ENCODE data around the gene KCNG1. TPM values are rescaled to one million over a fixed set of nuclear protein-coding genes. Genes with fewer than 3 reads are reported as not detected.

The KCNG1 gene
- total and polyA plus RNA-seq, 11 donors: 0.10 to 0.64 (median 0.38) TPM; not detected in 2

DNA sequence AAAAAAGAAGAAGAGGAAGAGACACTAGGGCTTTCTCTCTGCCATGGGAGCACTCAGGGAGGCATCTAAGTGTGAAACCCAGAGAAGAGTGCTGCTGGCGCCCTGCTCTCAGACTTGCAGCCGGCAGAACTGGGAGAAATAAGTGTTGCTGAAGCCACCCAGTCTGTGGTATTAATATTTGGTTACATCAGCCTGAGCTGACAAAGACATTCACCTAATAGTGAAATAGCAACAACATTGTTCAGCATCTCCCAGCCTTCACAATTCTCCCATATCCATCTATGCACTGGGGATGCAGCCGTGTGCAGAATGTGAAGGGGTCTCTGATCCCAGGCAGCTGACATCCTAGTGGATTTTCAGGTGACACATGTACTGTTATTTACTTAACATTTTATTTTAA is 12.0 kb downstream of the KCNG1 start:
- no peak for ATAC-seq
- H3K27ac ChIP-seq: no peak overlapping the region
- no peak for DNase-seq
- no peaks in the 10 kb centered on the region for H3K9me3 ChIP-seq
- H3K36me3 ChIP-seq: no peaks in the 10 kb centered on the region
- intact Hi-C loops (cut with DNase I): no loop called here
- H3K4me3 ChIP-seq: no peak overlapping the region
- no peak for TF ChIP-seq POLR2A (IDR thresholded peaks at IDR 0.05)
- TF ChIP-seq, protein P1, sequence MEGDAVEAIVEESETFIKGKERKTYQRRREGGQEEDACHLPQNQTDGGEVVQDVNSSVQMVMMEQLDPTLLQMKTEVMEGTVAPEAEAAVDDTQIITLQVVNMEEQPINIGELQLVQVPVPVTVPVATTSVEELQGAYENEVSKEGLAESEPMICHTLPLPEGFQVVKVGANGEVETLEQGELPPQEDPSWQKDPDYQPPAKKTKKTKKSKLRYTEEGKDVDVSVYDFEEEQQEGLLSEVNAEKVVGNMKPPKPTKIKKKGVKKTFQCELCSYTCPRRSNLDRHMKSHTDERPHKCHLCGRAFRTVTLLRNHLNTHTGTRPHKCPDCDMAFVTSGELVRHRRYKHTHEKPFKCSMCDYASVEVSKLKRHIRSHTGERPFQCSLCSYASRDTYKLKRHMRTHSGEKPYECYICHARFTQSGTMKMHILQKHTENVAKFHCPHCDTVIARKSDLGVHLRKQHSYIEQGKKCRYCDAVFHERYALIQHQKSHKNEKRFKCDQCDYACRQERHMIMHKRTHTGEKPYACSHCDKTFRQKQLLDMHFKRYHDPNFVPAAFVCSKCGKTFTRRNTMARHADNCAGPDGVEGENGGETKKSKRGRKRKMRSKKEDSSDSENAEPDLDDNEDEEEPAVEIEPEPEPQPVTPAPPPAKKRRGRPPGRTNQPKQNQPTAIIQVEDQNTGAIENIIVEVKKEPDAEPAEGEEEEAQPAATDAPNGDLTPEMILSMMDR (IDR thresholded peaks at IDR 0.05): no peak
- H3K4me1 ChIP-seq: no peaks in the 10 kb centered on the region
- H3K27me3 ChIP-seq: peaks cover 0 to 50% (median 3%) of the 10 kb centered on the region in 9 donors
- 83 to 90% (median 87%) methylated on average over 3 of the region's 3 CpGs for WGBS, 4 donors

DNA sequence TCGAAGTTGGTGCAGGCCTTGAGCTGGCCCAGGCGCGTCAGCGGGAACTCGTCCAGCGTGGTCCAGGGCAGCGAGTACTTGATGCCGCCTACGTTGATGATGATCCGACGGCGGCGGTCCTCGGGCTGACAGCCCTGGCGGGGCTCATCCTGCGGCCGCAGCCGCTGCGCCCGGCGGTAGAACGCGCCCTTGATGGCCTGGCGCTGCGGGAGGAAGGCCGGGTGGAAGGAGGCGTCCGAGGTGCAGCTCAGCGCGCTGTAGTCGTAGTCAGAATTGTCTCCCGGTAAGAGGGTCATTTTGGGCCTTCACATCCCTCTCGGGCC is 12.9 kb downstream of the KCNG1 start:
- TF ChIP-seq, protein P1 (IDR thresholded peaks at IDR 0.05): no peak
- TF ChIP-seq POLR2A (IDR thresholded peaks at IDR 0.05): no peak
- intact Hi-C loops (cut with DNase I): no loop called here
- Histone ChIP-seq H3K4me1 (no peaks in the 10 kb centered on the region), H3K9me3 (no peaks in the 10 kb centered on the region), H3K4me3 (no peak overlapping the region), H3K27me3 (peaks cover 0 to 49% (median 3%) of the 10 kb centered on the region in 9 donors), H3K27ac (no peak overlapping the region), H3K36me3 (no peaks in the 10 kb centered on the region)
- no peak for DNase-seq
- WGBS, 4 donors: 82 to 95% (median 92%) methylated on average over 16 to 33 of the region's 33 CpGs
- no peak for ATAC-seq

DNA sequence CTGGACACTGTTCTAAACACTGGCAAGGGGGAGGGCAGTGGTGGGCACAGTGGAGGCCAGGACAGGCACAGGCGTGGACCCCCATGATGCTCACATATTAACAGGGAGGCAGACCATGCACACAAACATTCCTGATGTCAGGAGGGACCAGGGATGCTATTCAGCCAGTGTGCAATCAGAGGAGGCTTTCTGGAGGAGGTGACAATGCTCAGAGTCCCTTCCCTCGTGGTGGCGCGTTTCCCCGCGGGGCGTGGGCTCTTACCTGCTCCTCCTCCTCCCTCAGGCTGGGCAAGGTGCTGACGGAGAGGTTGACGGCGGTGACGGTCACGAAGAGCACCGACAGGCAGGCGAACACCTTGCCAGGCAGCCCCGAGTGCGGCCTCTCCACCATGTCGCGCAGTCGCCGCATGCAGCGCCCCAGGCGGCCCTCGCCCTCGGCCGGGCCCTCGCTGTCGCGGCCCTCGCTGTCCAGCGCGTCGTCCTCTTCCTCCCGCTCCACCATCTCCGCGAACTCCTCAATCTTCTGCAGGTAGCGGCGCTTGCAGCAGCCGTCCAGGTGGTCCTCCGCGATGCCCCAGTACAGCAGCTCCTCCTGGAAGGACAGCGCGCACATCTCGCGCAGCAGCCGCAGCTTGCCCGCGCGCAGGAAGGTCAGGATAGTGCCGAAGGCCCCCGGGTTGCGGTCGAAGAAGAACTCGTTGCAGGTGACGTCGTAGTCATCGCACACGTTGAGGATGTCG is 13.4 kb downstream of the KCNG1 start:
- Histone ChIP-seq H3K4me1 (no peaks in the 10 kb centered on the region), H3K27me3 (peaks cover 0 to 44% (median 3%) of the 10 kb centered on the region in 9 donors), H3K4me3 (no peak overlapping the region), H3K36me3 (no peaks in the 10 kb centered on the region), H3K27ac (no peak overlapping the region), H3K9me3 (no peaks in the 10 kb centered on the region)
- TF ChIP-seq POLR2A (IDR thresholded peaks at IDR 0.05): no peak
- TF ChIP-seq, protein P1 (IDR thresholded peaks at IDR 0.05): no peak
- DNase-seq: no peak
- WGBS, 4 donors: 81 to 91% (median 84%) methylated on average over 46 to 58 of the region's 58 CpGs
- intact Hi-C loops (cut with DNase I): no loop called here
- ATAC-seq: no peak

DNA sequence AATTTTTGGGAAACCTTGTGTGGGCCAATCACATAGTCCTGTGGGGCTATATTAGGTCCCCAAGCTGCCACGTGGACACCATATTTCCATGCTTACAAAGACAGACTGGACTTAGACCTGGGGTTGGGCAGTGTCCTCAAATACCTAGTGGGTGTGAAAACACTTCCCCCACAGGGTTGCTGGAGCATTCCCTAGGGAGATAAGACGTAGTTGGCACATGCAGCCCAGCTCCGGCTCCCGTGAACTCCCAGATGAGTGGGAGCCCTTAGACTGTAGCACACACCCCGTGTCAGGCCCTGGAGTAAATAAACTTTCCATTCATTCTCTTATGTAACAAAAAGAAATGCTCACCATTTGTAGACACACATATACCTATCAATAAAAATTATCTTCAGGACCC is 14.2 kb downstream of the KCNG1 start:
- Histone ChIP-seq H3K36me3 (no peaks in the 10 kb centered on the region), H3K27ac (no peak overlapping the region), H3K9me3 (no peaks in the 10 kb centered on the region), H3K4me3 (no peak overlapping the region), H3K27me3 (peaks cover 0 to 36% (median 3%) of the 10 kb centered on the region in 9 donors), H3K4me1 (no peaks in the 10 kb centered on the region)
- TF ChIP-seq, protein P1 (IDR thresholded peaks at IDR 0.05): no peak
- TF ChIP-seq POLR2A (IDR thresholded peaks at IDR 0.05): no peak
- intact Hi-C loops (cut with DNase I): no loop called here
- DNase-seq: no peak
- 44 to 53% (median 48%) methylated on average over 5 of the region's 5 CpGs for WGBS, 4 donors
- ATAC-seq: no peak

Data from heart left ventricle (tissue), 16 donors.